ENCODE results near the gene IRAG1. TPM values are rescaled to one million over a fixed set of nuclear protein-coding genes. Genes with fewer than 3 reads are reported as not detected.
"Not testable (repeated sequence)": the region's sequence is repeated elsewhere in the genome, so short reads cannot be mapped to it uniquely, and the experiment has no call there.

Gene IRAG1
- total RNA-seq, 4 donors from 2014 or later = 2.0 to 10.9 (median 4.0) TPM

- WGBS, 2 donors = 95 to 97% methylated on average over 2 of the region's 2 CpGs
- intact Hi-C loops (cut with DNase I; ENCODE audit: low total_unique reads) = no loop called here
- TF ChIP-seq, protein P1, sequence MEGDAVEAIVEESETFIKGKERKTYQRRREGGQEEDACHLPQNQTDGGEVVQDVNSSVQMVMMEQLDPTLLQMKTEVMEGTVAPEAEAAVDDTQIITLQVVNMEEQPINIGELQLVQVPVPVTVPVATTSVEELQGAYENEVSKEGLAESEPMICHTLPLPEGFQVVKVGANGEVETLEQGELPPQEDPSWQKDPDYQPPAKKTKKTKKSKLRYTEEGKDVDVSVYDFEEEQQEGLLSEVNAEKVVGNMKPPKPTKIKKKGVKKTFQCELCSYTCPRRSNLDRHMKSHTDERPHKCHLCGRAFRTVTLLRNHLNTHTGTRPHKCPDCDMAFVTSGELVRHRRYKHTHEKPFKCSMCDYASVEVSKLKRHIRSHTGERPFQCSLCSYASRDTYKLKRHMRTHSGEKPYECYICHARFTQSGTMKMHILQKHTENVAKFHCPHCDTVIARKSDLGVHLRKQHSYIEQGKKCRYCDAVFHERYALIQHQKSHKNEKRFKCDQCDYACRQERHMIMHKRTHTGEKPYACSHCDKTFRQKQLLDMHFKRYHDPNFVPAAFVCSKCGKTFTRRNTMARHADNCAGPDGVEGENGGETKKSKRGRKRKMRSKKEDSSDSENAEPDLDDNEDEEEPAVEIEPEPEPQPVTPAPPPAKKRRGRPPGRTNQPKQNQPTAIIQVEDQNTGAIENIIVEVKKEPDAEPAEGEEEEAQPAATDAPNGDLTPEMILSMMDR (IDR thresholded peaks at IDR 0.05) = no peak
- no peak for TF ChIP-seq POLR2A (IDR thresholded peaks at IDR 0.05)
- DNase-seq (ENCODE audit: low spot score in 2 of 2) = no peak
- no peak overlapping the region for H3K4me3 ChIP-seq (ENCODE audit: low read depth, poor library complexity, severe bottlenecking)
Measured at GRCh38 chr11:10688401-10688800, 5.2 kb downstream of the IRAG1 start.

DNA sequence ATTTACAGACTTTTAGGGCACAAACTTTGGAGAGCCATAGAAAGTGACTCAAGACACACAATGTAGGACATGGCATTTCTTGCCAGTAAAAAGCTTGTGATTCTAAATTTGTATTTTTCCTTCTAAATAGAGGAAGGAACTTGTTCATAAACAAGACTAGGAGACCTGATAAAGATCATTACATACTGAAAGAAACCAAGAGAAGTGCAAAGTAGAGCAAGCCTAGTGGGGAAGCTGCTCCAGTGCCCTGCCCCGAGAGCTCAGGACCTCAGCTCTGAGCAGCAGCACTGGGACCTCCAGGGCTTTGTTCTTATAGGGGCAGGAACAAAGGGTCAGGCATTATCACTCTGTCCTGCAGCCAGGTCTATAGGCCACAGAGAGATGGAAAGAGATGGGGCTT is 7.2 kb downstream of the IRAG1 start:
- H3K4me3 ChIP-seq (ENCODE audit: low read depth, poor library complexity, severe bottlenecking) = no peak overlapping the region
- 67 to 79% methylated on average over 1 of the region's 1 CpG for WGBS, 2 donors
- intact Hi-C loops (cut with DNase I; ENCODE audit: low total_unique reads) = no loop called here
- no peak for DNase-seq (ENCODE audit: low spot score in 2 of 2)
- no peak for TF ChIP-seq POLR2A (IDR thresholded peaks at IDR 0.05)
- TF ChIP-seq, protein P1 (IDR thresholded peaks at IDR 0.05) = no peak

DNA sequence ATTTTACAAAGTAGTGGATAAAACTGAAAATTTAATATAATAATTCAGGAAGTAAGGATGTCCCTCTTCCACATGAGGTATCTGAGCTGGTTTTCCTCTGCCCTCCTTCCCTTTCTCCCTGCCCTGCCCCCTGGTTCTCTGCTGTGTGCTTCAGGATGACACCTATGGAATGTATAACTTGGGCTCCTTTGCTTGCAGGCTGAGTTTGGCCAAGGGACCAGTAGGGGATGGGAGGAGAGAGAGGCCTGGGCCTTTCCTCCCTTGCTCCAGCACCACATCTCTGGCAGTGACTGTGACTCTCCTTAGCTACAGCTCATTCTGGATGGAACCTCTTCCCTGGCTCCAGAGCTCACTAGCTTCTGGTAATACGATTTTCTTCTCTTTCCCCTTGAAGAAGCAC is 10.1 kb downstream of the IRAG1 start:
- WGBS, 2 donors = 64 to 78% methylated on average over 1 of the region's 1 CpG
- no peak overlapping the region for H3K4me3 ChIP-seq (ENCODE audit: low read depth, poor library complexity, severe bottlenecking)
- intact Hi-C loops (cut with DNase I; ENCODE audit: low total_unique reads) = no loop called here
- TF ChIP-seq, protein P1 (IDR thresholded peaks at IDR 0.05) = no peak
- TF ChIP-seq POLR2A (IDR thresholded peaks at IDR 0.05) = no peak
- no peak for DNase-seq (ENCODE audit: low spot score in 2 of 2)

- 95 to 99% methylated on average over 3 of the region's 3 CpGs for WGBS, 2 donors
- H3K4me3 ChIP-seq (ENCODE audit: low read depth, poor library complexity, severe bottlenecking) = no peak overlapping the region
- intact Hi-C loops (cut with DNase I; ENCODE audit: low total_unique reads) = no loop called here
- DNase-seq (ENCODE audit: low spot score in 2 of 2) = no peak
- TF ChIP-seq, protein P1 (IDR thresholded peaks at IDR 0.05) = no peak
- TF ChIP-seq POLR2A (IDR thresholded peaks at IDR 0.05) = no peak
Measured at GRCh38 chr11:10680956-10681487, 12.5 kb downstream of the IRAG1 start.

GRCh38 chr11:10680279-10680678 is 13.3 kb downstream of the IRAG1 start:
- intact Hi-C loops (cut with DNase I; ENCODE audit: low total_unique reads); H3K4me3 ChIP-seq (ENCODE audit: low read depth, poor library complexity, severe bottlenecking); DNase-seq (ENCODE audit: low spot score in 2 of 2): not testable (repeated sequence)
- 75 to 91% methylated on average over 1 of the region's 1 CpG for WGBS, 2 donors

DNA sequence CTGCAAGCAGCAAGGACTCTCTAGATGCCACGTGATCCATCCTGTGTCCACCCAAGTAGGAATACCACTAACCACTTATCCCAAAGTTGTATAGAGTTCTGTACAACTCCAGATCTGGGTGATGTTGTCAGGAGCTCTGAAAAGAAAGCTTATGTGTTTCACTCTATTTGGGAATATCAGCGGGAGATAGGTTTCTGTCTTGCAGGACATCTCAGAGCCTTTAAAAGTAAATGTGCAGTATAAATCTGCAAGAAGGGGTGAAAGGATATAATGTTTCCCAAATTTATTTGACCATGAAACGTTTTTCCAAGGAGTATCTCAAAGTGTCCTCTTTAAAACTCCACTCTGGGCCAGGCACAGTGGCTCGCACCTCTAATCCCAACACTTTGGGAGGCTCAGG is 13.9 kb downstream of the IRAG1 start:
- WGBS, 2 donors = 61 to 76% methylated on average over 4 of the region's 4 CpGs
- intact Hi-C loops (cut with DNase I; ENCODE audit: low total_unique reads) = no loop called here
- no peak for DNase-seq (ENCODE audit: low spot score in 2 of 2)
- H3K4me3 ChIP-seq (ENCODE audit: low read depth, poor library complexity, severe bottlenecking) = no peak overlapping the region
- TF ChIP-seq, protein P1 (IDR thresholded peaks at IDR 0.05) = no peak
- no peak for TF ChIP-seq POLR2A (IDR thresholded peaks at IDR 0.05)

All from lower leg skin (tissue), 4 donors.